MM.1S (cell line): Measurements from ENCODE around the gene IGFBP5.

ENCODE experiments used
- DNase-seq: peaks from one replicate; pipeline ENCODE4 v3.0.0-alpha.2; 2015
- H2AFZ ChIP-seq: fragments of 300-600 bp; sonication (generic); 2 replicates; pipeline ENCODE4 v1.6.0; 2016; ENCODE audit warnings: antibody characterized with exemption, low read length
- H3F3A ChIP-seq: fragments of 300-600 bp; sonication (generic); 2 replicates; pipeline ENCODE4 v1.6.1; 2016; ENCODE audit warnings: mild to moderate bottlenecking, antibody characterized with exemption, low read length, moderate library complexity, mixed read lengths; ENCODE audit not compliant: insufficient read depth
- H3K27ac ChIP-seq: fragments of 300-600 bp; sonication (generic); 2 replicates; pipeline ENCODE4 v1.5.1; 2016; ENCODE audit warnings: mild to moderate bottlenecking, low read length
- H3K27me3 ChIP-seq: fragments of 300-600 bp; sonication (generic); replicated peaks from 2 replicates; pipeline ENCODE4 v1.6.0; 2016; ENCODE audit warnings: low read length; ENCODE audit not compliant: insufficient read depth
- H3K36me3 ChIP-seq: fragments of 300-600 bp; sonication (generic); replicated peaks from 2 replicates; pipeline ENCODE4 v1.6.1; 2016; ENCODE audit warnings: mild to moderate bottlenecking, low read length, mixed read lengths; ENCODE audit not compliant: insufficient read depth
- H3K4me1 ChIP-seq: fragments of 300-600 bp; sonication (generic); 2 replicates; pipeline ENCODE4 v1.6.1; 2016; ENCODE audit warnings: low read length, mixed read lengths
- H3K4me2 ChIP-seq: fragments of 300-600 bp; sonication (generic); 2 replicates; pipeline ENCODE4 v1.6.0; 2016; ENCODE audit warnings: low read depth, low read length
- H3K4me3 ChIP-seq: fragments of 300-600 bp; sonication (generic); 2 replicates; pipeline ENCODE4 v1.5.1; 2016; ENCODE audit warnings: low read length, mixed read lengths
- H3K79me2 ChIP-seq: fragments of 300-600 bp; sonication (generic); 2 replicates; pipeline ENCODE4 v1.6.1; 2016; ENCODE audit warnings: mixed run types, low read length, mixed read lengths
- H3K9ac ChIP-seq: fragments of 300-600 bp; sonication (generic); 2 replicates; pipeline ENCODE4 v1.6.1; 2016; ENCODE audit warnings: low read length, mixed read lengths
- H3K9me2 ChIP-seq: fragments of 300-600 bp; sonication (generic); replicated peaks from 2 replicates; pipeline ENCODE4 v1.6.1; 2016; ENCODE audit warnings: mild to moderate bottlenecking, low read length, mixed read lengths; ENCODE audit not compliant: insufficient read depth
- H3K9me3 ChIP-seq: fragments of 300-600 bp; sonication (generic); replicated peaks from 2 replicates; pipeline ENCODE4 v1.6.1; 2016; ENCODE audit warnings: mild to moderate bottlenecking, low read length, mixed read lengths; ENCODE audit not compliant: insufficient read depth
- H4K20me1 ChIP-seq: fragments of 300-600 bp; sonication (generic); 2 replicates; pipeline ENCODE4 v1.6.1; 2016; ENCODE audit warnings: mild to moderate bottlenecking, low read length, moderate library complexity, mixed read lengths; ENCODE audit not compliant: insufficient read depth
- EZH2 ChIP-seq: fragments of 300-600 bp; sonication (generic); optimal IDR thresholded peaks from 2 replicates; pipeline ENCODE3; 2017; ENCODE audit warnings: low read depth, mild to moderate bottlenecking, antibody characterized with exemption, low read length, mixed read lengths
- EZH2phosphoT487 ChIP-seq: fragments of 300-600 bp; sonication (generic); IDR thresholded peaks from 2 replicates; pipeline ENCODE4 v1.6.1; 2018; ENCODE audit warnings: antibody characterized with exemption, low read length
- TF ChIP-seq, protein P1 (sequence below): fragments of 300-600 bp; sonication (generic); IDR thresholded peaks from 2 replicates; pipeline ENCODE4 v1.5.1; 2016; ENCODE audit warnings: antibody characterized with exemption, low read length, mixed read lengths

IGFBP5 gene

DNA sequence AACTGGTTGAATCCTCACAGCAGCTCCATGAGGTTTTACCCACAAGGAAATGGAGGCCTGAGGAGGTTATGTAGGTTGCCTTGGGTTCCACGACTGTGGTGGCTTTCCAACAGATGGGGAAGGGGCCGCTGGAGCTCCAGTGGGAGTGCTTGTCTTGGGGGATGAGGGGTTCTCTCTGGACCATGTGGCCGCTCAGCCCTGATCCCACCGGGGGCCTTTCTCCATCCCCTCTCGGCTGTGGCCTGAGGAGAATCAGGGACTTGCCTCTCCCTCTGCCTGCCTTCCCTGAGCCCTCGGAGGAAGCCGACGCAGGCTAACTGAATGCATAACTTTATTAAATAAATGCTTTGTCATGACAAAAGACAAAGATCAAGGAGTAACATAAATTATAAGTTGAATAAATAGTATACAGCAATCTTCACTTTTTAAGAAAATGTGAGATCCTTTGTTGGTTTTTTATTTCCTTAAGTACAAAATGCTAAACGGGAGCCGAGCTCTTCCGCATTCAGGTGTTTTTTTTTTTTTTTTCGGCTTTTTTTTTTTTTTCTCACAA is 23.5 kb downstream of the IGFBP5 start:
- no peak overlapping the region for H2AFZ ChIP-seq
- no peaks in the 10 kb centered on the region for H3K4me1 ChIP-seq
- H3K9me3 ChIP-seq = no peaks in the 10 kb centered on the region
- no peak overlapping the region for H3K27ac ChIP-seq
- H3K9ac ChIP-seq = no peak overlapping the region
- H3F3A ChIP-seq = no peaks in the 10 kb centered on the region
- H3K4me2 ChIP-seq = no peak overlapping the region
- H3K27me3 ChIP-seq = peaks cover 5% of the 10 kb centered on the region; the same call in 1 of the 2 replicates
- no peaks in the 10 kb centered on the region for H4K20me1 ChIP-seq
- DNase-seq = no peak
- no peaks in the 10 kb centered on the region for H3K79me2 ChIP-seq
- H3K4me3 ChIP-seq = no peak overlapping the region
- TF ChIP-seq EZH2phosphoT487 (no peak), EZH2 (no peak)
- TF ChIP-seq, protein P1, sequence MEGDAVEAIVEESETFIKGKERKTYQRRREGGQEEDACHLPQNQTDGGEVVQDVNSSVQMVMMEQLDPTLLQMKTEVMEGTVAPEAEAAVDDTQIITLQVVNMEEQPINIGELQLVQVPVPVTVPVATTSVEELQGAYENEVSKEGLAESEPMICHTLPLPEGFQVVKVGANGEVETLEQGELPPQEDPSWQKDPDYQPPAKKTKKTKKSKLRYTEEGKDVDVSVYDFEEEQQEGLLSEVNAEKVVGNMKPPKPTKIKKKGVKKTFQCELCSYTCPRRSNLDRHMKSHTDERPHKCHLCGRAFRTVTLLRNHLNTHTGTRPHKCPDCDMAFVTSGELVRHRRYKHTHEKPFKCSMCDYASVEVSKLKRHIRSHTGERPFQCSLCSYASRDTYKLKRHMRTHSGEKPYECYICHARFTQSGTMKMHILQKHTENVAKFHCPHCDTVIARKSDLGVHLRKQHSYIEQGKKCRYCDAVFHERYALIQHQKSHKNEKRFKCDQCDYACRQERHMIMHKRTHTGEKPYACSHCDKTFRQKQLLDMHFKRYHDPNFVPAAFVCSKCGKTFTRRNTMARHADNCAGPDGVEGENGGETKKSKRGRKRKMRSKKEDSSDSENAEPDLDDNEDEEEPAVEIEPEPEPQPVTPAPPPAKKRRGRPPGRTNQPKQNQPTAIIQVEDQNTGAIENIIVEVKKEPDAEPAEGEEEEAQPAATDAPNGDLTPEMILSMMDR = no peak
- H3K9me2 ChIP-seq = no peaks in the 10 kb centered on the region
- no peaks in the 10 kb centered on the region for H3K36me3 ChIP-seq

DNA sequence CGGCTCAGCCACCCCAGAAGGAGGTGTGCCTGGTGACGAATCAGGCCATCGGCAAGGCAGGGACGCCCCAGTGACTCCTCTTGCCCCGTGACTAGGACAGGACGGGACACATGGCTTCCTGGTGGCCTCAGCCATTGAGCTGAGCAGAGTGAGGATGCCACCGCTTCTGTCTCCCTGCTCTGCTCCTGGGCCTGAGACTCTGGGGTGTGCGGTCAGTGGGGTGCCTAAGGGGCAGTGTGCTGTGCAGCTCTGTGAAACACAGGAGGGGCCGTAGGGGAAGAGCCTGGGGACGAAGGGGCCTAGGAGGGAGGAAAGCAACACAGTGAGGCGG is 24.3 kb downstream of the IGFBP5 start:
- DNase-seq = no peak
- H3K27ac ChIP-seq = no peak overlapping the region
- no peaks in the 10 kb centered on the region for H3F3A ChIP-seq
- TF ChIP-seq EZH2phosphoT487 (no peak), EZH2 (no peak)
- TF ChIP-seq, protein P1 = no peak
- no peaks in the 10 kb centered on the region for H3K4me1 ChIP-seq
- no peak overlapping the region for H3K9ac ChIP-seq
- no peaks in the 10 kb centered on the region for H3K9me3 ChIP-seq
- no peak overlapping the region for H3K4me3 ChIP-seq
- H3K27me3 ChIP-seq = peaks cover 1% of the 10 kb centered on the region; the same call in 1 of the 2 replicates
- no peaks in the 10 kb centered on the region for H3K36me3 ChIP-seq
- no peaks in the 10 kb centered on the region for H3K9me2 ChIP-seq
- no peaks in the 10 kb centered on the region for H4K20me1 ChIP-seq
- no peak overlapping the region for H3K4me2 ChIP-seq
- no peak overlapping the region for H2AFZ ChIP-seq
- no peaks in the 10 kb centered on the region for H3K79me2 ChIP-seq

DNA sequence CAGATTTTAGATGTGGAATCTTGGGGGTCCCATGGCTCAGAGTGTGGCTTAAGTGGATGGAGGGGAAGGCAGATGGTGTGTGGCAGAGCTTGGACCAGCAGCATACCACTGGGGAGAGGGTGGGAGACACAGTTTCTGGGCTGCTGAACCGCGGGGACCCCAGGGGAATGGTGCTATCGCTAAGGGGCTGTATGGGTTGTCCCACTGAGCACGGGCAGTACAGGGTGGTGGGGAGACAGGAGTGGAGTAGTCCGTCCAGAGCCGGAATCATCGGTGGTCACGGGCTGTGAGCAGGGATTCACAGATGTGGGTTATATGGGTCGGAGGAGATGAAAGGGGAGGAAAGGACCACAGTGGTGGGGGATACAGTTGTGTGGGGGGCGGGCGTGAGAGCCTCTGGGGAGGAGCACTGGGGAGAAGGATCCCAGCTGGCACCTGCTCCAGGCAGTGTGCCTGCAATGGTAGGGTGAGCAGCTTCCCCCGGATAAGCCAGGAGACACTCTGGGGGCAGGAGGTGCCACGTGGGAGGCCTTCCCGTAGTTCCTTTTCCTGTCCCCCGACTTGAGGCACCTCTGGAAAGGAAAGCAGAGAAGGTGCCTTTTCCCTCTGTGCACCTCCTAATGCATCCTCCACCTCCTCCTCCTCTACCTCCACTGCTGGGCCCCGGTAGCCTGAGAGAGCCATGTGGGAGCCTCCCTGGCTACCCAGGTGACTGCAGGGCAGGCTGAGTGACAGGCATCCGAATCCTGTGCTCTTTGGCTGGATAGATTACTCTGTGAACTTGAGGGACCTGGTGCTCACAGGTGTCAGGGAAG is 24.9 kb downstream of the IGFBP5 start:
- Histone ChIP-seq H3K4me1 (no peaks in the 10 kb centered on the region), H3K9me2 (no peaks in the 10 kb centered on the region), H3K36me3 (no peaks in the 10 kb centered on the region), H3K79me2 (no peaks in the 10 kb centered on the region), H2AFZ (no peak overlapping the region), H3K4me3 (no peak overlapping the region), H3K9ac (no peak overlapping the region), H3K9me3 (no peaks in the 10 kb centered on the region), H3F3A (no peaks in the 10 kb centered on the region), H4K20me1 (no peaks in the 10 kb centered on the region), H3K27me3 (no peaks in the 10 kb centered on the region; the same call in 1 of the 2 replicates), H3K4me2 (no peak overlapping the region), H3K27ac (no peak overlapping the region)
- DNase-seq = no peak
- TF ChIP-seq, protein P1 = no peak
- TF ChIP-seq EZH2phosphoT487 (no peak), EZH2 (no peak)
